Osteocyte (in vitro differentiated cells): ENCODE data around the gene F11. TPM values are rescaled to one million over a fixed set of nuclear protein-coding genes. Genes with fewer than 3 reads are reported as not detected.
"Not testable (repeated sequence)": the region's sequence is repeated elsewhere in the genome, so short reads cannot be mapped to it uniquely, and the experiment has no call there.

Source experiments
- DNase-seq: peaks from one replicate; pipeline ENCODE4 v3.0.0; 2021; ENCODE audit warnings: mixed read lengths; ENCODE audit not compliant: unreplicated experiment; ENCODE audit errors: extremely low spot score
- H3K27ac Mint-ChIP-seq: one replicate; pipeline ENCODE4 v1.8.0; 2021; ENCODE audit warnings: mild to moderate bottlenecking, mixed read lengths; ENCODE audit not compliant: unreplicated experiment
- H3K27me3 Mint-ChIP-seq: one replicate; pipeline ENCODE4 v1.8.0; 2021; ENCODE audit warnings: mixed read lengths; ENCODE audit not compliant: unreplicated experiment
- H3K36me3 Mint-ChIP-seq: one replicate; pipeline ENCODE4 v1.8.0; 2021; ENCODE audit warnings: mixed read lengths; ENCODE audit not compliant: unreplicated experiment
- H3K4me1 Mint-ChIP-seq: one replicate; pipeline ENCODE4 v1.8.0; 2021; ENCODE audit warnings: mixed read lengths; ENCODE audit not compliant: unreplicated experiment
- H3K4me3 Mint-ChIP-seq: one replicate; pipeline ENCODE4 v1.8.0; 2021; ENCODE audit warnings: mild to moderate bottlenecking, moderate library complexity, mixed read lengths; ENCODE audit not compliant: unreplicated experiment
- H3K9me3 Mint-ChIP-seq: one replicate; pipeline ENCODE4 v1.8.0; 2021; ENCODE audit warnings: mixed read lengths; ENCODE audit not compliant: unreplicated experiment
- total RNA-seq: library from RNA; stranded (reverse); gene quantifications from 2 replicates; pipeline ENCODE4 v1.2.1, GENCODE V29; 2021
- TF ChIP-seq, protein P1 (sequence below): fragments of 200-600 bp; sonication (generic); IDR thresholded peaks from 2 replicates; pipeline ENCODE4 v1.5.0; 2021; ENCODE audit warnings: antibody characterized with exemption, mild to moderate bottlenecking, moderate library complexity

F11 gene
- total RNA-seq, 1 donor from 2014 or later, result not detected

DNA sequence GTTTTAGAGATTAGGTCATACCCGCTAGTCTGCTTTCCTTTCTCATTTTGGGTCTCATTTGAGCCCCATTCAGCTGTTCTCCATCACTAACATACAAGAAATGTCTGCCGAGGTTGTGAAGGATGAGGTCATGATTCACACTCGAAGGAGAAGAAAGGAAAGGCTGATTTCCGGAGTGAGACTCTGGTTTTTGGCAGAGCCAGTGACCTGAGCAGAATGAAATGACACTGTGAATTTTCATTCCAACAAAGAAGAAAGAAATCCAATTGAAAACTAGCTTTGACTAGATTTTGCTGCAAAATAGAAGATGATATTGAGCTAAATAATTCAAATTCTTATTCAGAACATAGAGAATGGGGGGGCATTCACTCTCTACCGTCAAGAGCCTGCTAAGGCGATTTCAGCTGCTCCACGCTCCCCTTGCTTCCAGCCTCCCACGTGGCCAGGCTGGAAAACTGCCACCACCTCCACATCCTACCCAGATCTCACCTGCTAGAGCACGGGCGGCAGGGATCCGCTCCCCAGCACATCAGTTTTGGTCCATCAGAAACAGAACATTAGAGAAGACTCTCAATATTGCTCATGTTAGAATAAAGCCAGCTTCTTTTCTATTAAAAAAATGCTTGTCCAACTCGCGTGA, 39.0 kb downstream of the F11 start:
- Mint-ChIP-seq H3K27me3 (peaks cover 48% of the 10 kb centered on the region), H3K9me3 (no peaks in the 10 kb centered on the region), H3K4me3 (no peak overlapping the region), H3K36me3 (no peaks in the 10 kb centered on the region), H3K4me1 (no peaks in the 10 kb centered on the region), H3K27ac (no peak overlapping the region)
- no peak for DNase-seq
- TF ChIP-seq, protein P1, sequence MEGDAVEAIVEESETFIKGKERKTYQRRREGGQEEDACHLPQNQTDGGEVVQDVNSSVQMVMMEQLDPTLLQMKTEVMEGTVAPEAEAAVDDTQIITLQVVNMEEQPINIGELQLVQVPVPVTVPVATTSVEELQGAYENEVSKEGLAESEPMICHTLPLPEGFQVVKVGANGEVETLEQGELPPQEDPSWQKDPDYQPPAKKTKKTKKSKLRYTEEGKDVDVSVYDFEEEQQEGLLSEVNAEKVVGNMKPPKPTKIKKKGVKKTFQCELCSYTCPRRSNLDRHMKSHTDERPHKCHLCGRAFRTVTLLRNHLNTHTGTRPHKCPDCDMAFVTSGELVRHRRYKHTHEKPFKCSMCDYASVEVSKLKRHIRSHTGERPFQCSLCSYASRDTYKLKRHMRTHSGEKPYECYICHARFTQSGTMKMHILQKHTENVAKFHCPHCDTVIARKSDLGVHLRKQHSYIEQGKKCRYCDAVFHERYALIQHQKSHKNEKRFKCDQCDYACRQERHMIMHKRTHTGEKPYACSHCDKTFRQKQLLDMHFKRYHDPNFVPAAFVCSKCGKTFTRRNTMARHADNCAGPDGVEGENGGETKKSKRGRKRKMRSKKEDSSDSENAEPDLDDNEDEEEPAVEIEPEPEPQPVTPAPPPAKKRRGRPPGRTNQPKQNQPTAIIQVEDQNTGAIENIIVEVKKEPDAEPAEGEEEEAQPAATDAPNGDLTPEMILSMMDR, result no peak

- H3K27ac Mint-ChIP-seq, result no peak overlapping the region
- no peaks in the 10 kb centered on the region for H3K36me3 Mint-ChIP-seq
- H3K9me3 Mint-ChIP-seq, result no peaks in the 10 kb centered on the region
- DNase-seq, result no peak
- peaks cover 40% of the 10 kb centered on the region for H3K27me3 Mint-ChIP-seq
- H3K4me1 Mint-ChIP-seq, result no peaks in the 10 kb centered on the region
- TF ChIP-seq, protein P1, result no peak
- no peak overlapping the region for H3K4me3 Mint-ChIP-seq
Measured at GRCh38 chr4:186307497-186307896, 41.5 kb downstream of the F11 start.

- Mint-ChIP-seq H3K27me3 (peaks cover 36% of the 10 kb centered on the region), H3K27ac (no peak overlapping the region), H3K4me1 (no peaks in the 10 kb centered on the region), H3K9me3 (no peaks in the 10 kb centered on the region), H3K36me3 (no peaks in the 10 kb centered on the region), H3K4me3 (no peak overlapping the region)
- TF ChIP-seq, protein P1, result no peak
- DNase-seq, result no peak
Measured at GRCh38 chr4:186307916-186308315, 41.9 kb downstream of the F11 start.

GRCh38 chr4:186318481-186318880, 52.5 kb downstream of the F11 start:
- Mint-ChIP-seq H3K27ac (no peak overlapping the region), H3K36me3 (no peaks in the 10 kb centered on the region), H3K4me3 (no peak overlapping the region), H3K4me1 (no peaks in the 10 kb centered on the region), H3K9me3 (no peaks in the 10 kb centered on the region), H3K27me3 (peaks cover 34% of the 10 kb centered on the region)
- DNase-seq, result no peak
- TF ChIP-seq, protein P1, result no peak

GRCh38 chr4:186324660-186325059, 58.7 kb downstream of the F11 start:
- not testable (repeated sequence) for H3K27ac Mint-ChIP-seq, H3K9me3 Mint-ChIP-seq, H3K4me3 Mint-ChIP-seq, H3K4me1 Mint-ChIP-seq, H3K36me3 Mint-ChIP-seq, DNase-seq
- peaks cover 16% of the 10 kb centered on the region for H3K27me3 Mint-ChIP-seq
